D721Med (cell line): Measurements from ENCODE around the gene FLAD1.

Experiments
- DNase-seq: peaks from one replicate; pipeline ENCODE4 v3.0.0; 2011; ENCODE audit warnings: low spot score; ENCODE audit not compliant: insufficient read length
- FAIRE-seq: peaks from 2 replicates; lab custom pipeline; 2011; peaks lifted over from hg19 to GRCh38; lab: Jason Lieb, UNC
- CTCF ChIP-seq: IDR thresholded peaks from 2 replicates; pipeline ENCODE4 v1.5.1; 2012; ENCODE audit warnings: mild to moderate bottlenecking, control low read depth; ENCODE audit not compliant: insufficient read depth; ENCODE audit errors: missing control alignments

FLAD1 gene

GRCh38 chr1:155009221-155009711 is 26.1 kb downstream of the FLAD1 start:
- DNase-seq, result no peak

GRCh38 chr1:155009742-155010141 is 26.6 kb downstream of the FLAD1 start:
- FAIRE-seq, result no peak
- TF ChIP-seq CTCF, result no peak
- DNase-seq, result no peak

More at GRCh38 chr1:155009221-155009711, 26.1 kb downstream of the FLAD1 start:
- TF ChIP-seq CTCF, result no peak
- FAIRE-seq, result no peak

- no peak for TF ChIP-seq CTCF
- FAIRE-seq (no peak), DNase-seq (no peak)
Measured at GRCh38 chr1:155010211-155010918, 27.2 kb downstream of the FLAD1 start.

GRCh38 chr1:155011004-155011416 is 27.9 kb downstream of the FLAD1 start:
- no peak for FAIRE-seq
- peak; percentile 88 for DNase-seq
- TF ChIP-seq CTCF, result no peak

GRCh38 chr1:155011437-155012025 is 28.4 kb downstream of the FLAD1 start:
- no peak for TF ChIP-seq CTCF
- no peak for DNase-seq
- no peak for FAIRE-seq

- FAIRE-seq (peak; percentile 96), DNase-seq (peak; percentile 94)
- TF ChIP-seq CTCF, result no peak
Measured at GRCh38 chr1:155012026-155012546, 28.9 kb downstream of the FLAD1 start.
